Measurements from ENCODE around the gene APBA2.

DNA sequence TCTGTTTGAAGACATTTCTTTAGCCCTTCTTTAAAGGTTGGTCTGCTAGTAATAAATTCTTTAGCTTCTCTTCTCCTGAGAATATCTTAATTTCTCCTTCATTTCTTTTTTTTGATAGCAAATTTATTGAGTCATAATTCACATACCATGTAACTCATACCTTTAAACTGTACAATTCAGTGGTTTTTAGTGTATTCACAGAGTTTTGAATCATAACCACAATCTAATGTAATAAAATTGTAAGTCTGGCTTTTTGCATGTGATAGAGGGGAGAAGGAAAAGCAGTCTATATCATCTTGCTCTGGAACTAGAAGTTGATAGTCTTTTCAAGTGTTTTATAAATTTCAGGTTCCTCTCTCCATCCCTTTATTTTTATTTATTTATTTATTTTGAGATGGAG, 81.3 kb downstream of the APBA2 start:
- no peak for TF ChIP-seq ZNF335 (tag by site-specific recombination; conservative IDR thresholded peaks at IDR 0.05)
- no peak for TF ChIP-seq ZNF677 (tag by site-specific recombination; IDR thresholded peaks at IDR 0.05)
- no peak for TF ChIP-seq ZNF140 (tag by site-specific recombination; IDR thresholded peaks at IDR 0.05)
- no peak for TF ChIP-seq ZNF747 (tag by site-specific recombination; IDR thresholded peaks at IDR 0.05)
- TF ChIP-seq, protein P1, sequence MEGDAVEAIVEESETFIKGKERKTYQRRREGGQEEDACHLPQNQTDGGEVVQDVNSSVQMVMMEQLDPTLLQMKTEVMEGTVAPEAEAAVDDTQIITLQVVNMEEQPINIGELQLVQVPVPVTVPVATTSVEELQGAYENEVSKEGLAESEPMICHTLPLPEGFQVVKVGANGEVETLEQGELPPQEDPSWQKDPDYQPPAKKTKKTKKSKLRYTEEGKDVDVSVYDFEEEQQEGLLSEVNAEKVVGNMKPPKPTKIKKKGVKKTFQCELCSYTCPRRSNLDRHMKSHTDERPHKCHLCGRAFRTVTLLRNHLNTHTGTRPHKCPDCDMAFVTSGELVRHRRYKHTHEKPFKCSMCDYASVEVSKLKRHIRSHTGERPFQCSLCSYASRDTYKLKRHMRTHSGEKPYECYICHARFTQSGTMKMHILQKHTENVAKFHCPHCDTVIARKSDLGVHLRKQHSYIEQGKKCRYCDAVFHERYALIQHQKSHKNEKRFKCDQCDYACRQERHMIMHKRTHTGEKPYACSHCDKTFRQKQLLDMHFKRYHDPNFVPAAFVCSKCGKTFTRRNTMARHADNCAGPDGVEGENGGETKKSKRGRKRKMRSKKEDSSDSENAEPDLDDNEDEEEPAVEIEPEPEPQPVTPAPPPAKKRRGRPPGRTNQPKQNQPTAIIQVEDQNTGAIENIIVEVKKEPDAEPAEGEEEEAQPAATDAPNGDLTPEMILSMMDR (tag by site-specific recombination; IDR thresholded peaks at IDR 0.05) = no peak
- TF ChIP-seq ZNF354C (tag by site-specific recombination; IDR thresholded peaks at IDR 0.05; ENCODE audit: borderline replicate concordance, low read depth) = no peak
- no peak for TF ChIP-seq YY1 (tag by site-specific recombination; IDR thresholded peaks at IDR 0.05)
- TF ChIP-seq ZNF473 (tag by site-specific recombination; IDR thresholded peaks at IDR 0.05) = no peak
- TF ChIP-seq ZNF174 (tag by site-specific recombination; IDR thresholded peaks at IDR 0.05) = no peak
- TF ChIP-seq, protein P2, sequence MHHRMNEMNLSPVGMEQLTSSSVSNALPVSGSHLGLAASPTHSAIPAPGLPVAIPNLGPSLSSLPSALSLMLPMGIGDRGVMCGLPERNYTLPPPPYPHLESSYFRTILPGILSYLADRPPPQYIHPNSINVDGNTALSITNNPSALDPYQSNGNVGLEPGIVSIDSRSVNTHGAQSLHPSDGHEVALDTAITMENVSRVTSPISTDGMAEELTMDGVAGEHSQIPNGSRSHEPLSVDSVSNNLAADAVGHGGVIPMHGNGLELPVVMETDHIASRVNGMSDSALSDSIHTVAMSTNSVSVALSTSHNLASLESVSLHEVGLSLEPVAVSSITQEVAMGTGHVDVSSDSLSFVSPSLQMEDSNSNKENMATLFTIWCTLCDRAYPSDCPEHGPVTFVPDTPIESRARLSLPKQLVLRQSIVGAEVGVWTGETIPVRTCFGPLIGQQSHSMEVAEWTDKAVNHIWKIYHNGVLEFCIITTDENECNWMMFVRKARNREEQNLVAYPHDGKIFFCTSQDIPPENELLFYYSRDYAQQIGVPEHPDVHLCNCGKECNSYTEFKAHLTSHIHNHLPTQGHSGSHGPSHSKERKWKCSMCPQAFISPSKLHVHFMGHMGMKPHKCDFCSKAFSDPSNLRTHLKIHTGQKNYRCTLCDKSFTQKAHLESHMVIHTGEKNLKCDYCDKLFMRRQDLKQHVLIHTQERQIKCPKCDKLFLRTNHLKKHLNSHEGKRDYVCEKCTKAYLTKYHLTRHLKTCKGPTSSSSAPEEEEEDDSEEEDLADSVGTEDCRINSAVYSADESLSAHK (tag by site-specific recombination; IDR thresholded peaks at IDR 0.05) = no peak
- TF ChIP-seq, protein P3, sequence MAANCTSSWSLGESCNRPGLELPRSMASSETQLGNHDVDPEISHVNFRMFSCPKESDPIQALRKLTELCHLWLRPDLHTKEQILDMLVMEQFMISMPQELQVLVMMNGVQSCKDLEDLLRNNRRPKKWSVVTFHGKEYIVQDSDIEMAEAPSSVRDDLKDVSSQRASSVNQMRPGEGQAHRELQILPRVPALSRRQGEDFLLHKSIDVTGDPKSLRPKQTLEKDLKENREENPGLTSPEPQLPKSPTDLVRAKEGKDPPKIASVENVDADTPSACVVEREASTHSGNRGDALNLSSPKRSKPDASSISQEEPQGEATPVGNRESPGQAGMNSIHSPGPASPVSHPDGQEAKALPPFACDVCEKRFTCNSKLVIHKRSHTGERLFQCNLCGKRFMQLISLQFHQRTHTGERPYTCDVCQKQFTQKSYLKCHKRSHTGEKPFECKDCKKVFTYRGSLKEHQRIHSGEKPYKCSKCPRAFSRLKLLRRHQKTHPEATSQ (tag by site-specific recombination; IDR thresholded peaks at IDR 0.05) = no peak
- no peak for TF ChIP-seq ZFP3 (tag by site-specific recombination; IDR thresholded peaks at IDR 0.05; ENCODE audit: low read depth)
